ENCODE data around the gene CD226. TPM values are rescaled to one million over a fixed set of nuclear protein-coding genes. Genes with fewer than 3 reads are reported as not detected.

CD226 gene
- total and polyA plus RNA-seq, 10 of the 15 experiments (the other 5 are each of a cell fraction or from before 2014, with no cell fraction given) = 12.9 to 68.8 (median 47.3) TPM

GRCh38 chr18:69969491-69969890 lies 21.8 kb upstream of the CD226 start (continued):
- TF ChIP-seq PRDM15 (CRISPR knock-in tag; IDR thresholded peaks at IDR 0.05) = no peak
- no peak for TF ChIP-seq IRF5 (IDR thresholded peaks at IDR 0.05; ENCODE audit: borderline replicate concordance)
- no peak for TF ChIP-seq STAT1 (conservative IDR thresholded peaks at IDR 0.05)

- TF ChIP-seq RBBP5 (conservative IDR thresholded peaks at IDR 0.05) = no peak
- no peak for TF ChIP-seq BHLHE40 (IDR thresholded peaks at IDR 0.05; ENCODE audit: borderline replicate concordance in 1 of 2, low read depth in 2 of 2, low read length in 1 of 2)
- no peak for TF ChIP-seq HDAC2 (IDR thresholded peaks at IDR 0.05)
- TF ChIP-seq E2F8 (IDR thresholded peaks at IDR 0.05; ENCODE audit: low read depth, partially characterized antibody) = no peak
- no peak for TF ChIP-seq WRNIP1 (IDR thresholded peaks at IDR 0.05; ENCODE audit: borderline replicate concordance, low read depth, low read length)
- ATAC-seq (no peak), DNase-seq (ENCODE audit: low read depth, low spot score) (no peak), FAIRE-seq (no peak)
- no peaks in the 10 kb centered on the region for H3K36me3 ChIP-seq (ENCODE audit: control insufficient read depth in 2 of 2, insufficient read depth in 2 of 2, low read length in 1 of 2)
- WGBS (ENCODE audit: insufficient coverage, insufficient replicate concordance, low lambda C conversion rate, missing lambda C conversion rate) = 96% methylated on average over 8 of the region's 8 CpGs
- no peaks in the 10 kb centered on the region for H3K27me3 ChIP-seq (replicated peaks in 1 of 2; ENCODE audit: control insufficient read depth in 2 of 2, insufficient read depth in 2 of 2, low read length in 1 of 2)
- H3K4me3 ChIP-seq = no peak overlapping the region
- no peak overlapping the region for H3K4me2 ChIP-seq (ENCODE audit: control insufficient read depth, insufficient read depth)
- ChIA-PET POLR2A (no interaction called here), CTCF (interaction anchor here (1.3 kb wide), 1 partner anchor 9 kb away, joined by 4 read pairs; no protein-coding TSS in a partner anchor), RAD21 (ENCODE audit: unreplicated experiment) (no interaction called here), SMC1A (ENCODE audit: uncharacterized antibody, unreplicated experiment) (interaction anchor here (1.0 kb wide), 1 partner anchor 122 kb away, joined by 3 read pairs; no protein-coding TSS in a partner anchor)
- H2AFZ ChIP-seq (ENCODE audit: control insufficient read depth, low read depth, low read length) = no peak overlapping the region
- no peaks in the 10 kb centered on the region for H4K20me1 ChIP-seq (ENCODE audit: control insufficient read depth, insufficient read depth)
- in situ Hi-C loops (cut with MboI) (no loop called here), intact Hi-C loops (cut with micrococcal nuclease; ENCODE audit: unreplicated experiment) (no loop called here)
- no peaks in the 10 kb centered on the region for H3K4me1 ChIP-seq (ENCODE audit: control insufficient read depth, insufficient read depth, low read length)
- BruUV-seq (replicated peaks) = no TSS peak
- no peak overlapping the region for H3K9ac ChIP-seq (ENCODE audit: control insufficient read depth, insufficient read depth, low read length)
- no peak overlapping the region for H3K27ac ChIP-seq (ENCODE audit: control insufficient read depth, insufficient read depth)
- H3K79me2 ChIP-seq (ENCODE audit: control insufficient read depth, insufficient read depth, low read length) = no peaks in the 10 kb centered on the region
- H3K9me3 ChIP-seq (replicated peaks; ENCODE audit: control insufficient read depth, insufficient read depth, low read length) = peaks cover 1% of the 10 kb centered on the region; the same call in 1 of the 3 replicates
Observed at GRCh38 chr18:69968039-69968438, 20.4 kb upstream of the CD226 start.
